Stimulated activated CD8-positive, alpha-beta memory T cell treated with anti-CD3 and anti-CD28 coated beads, Interleukin-2, amount 100 ng/mL, for 48 hours (primary cell): ENCODE measurements around the gene PIP5KL1.
A peak's percentile ranks its signal among the peaks of the same experiment; 100 is the strongest.

ENCODE experiments used
- DNase-seq, 2 donors: peaks; one replicate each; pipeline ENCODE4 v3.0.0-alpha.2; 2020; ENCODE audit warnings: low read depth in 2 of 2

PIP5KL1 gene

GRCh38 chr9:127968042-127968441 lies 37.5 kb upstream of the PIP5KL1 start:
- DNase-seq: no peak

GRCh38 chr9:127967151-127967809 lies 36.7 kb upstream of the PIP5KL1 start:
- no peak for DNase-seq

GRCh38 chr9:127966416-127967150 lies 36.0 kb upstream of the PIP5KL1 start:
- DNase-seq: no peak

- no peak for DNase-seq
Measured at GRCh38 chr9:127965953-127966352, 35.4 kb upstream of the PIP5KL1 start.

- DNase-seq: no peak
Measured at GRCh38 chr9:127963359-127964064, 32.9 kb upstream of the PIP5KL1 start.

- no peak for DNase-seq
Measured at GRCh38 chr9:127963041-127963358, 32.4 kb upstream of the PIP5KL1 start.

GRCh38 chr9:127962278-127962677 lies 31.7 kb upstream of the PIP5KL1 start:
- DNase-seq: no peak

GRCh38 chr9:127961613-127962155 lies 31.1 kb upstream of the PIP5KL1 start:
- no peak for DNase-seq

GRCh38 chr9:127961155-127961490 lies 30.5 kb upstream of the PIP5KL1 start:
- DNase-seq: no peak

GRCh38 chr9:127960410-127961154 lies 30.0 kb upstream of the PIP5KL1 start:
- DNase-seq: no peak

GRCh38 chr9:127959841-127960409 lies 29.3 kb upstream of the PIP5KL1 start:
- no peak for DNase-seq

GRCh38 chr9:127959398-127959797 lies 28.8 kb upstream of the PIP5KL1 start:
- no peak for DNase-seq

- DNase-seq: no peak
Measured at GRCh38 chr9:127958728-127959127, 28.2 kb upstream of the PIP5KL1 start.

- peak; percentile 67 to 79 for DNase-seq
Measured at GRCh38 chr9:127955294-127956015, 24.9 kb upstream of the PIP5KL1 start.

GRCh38 chr9:127954831-127955293 lies 24.3 kb upstream of the PIP5KL1 start:
- no peak for DNase-seq

GRCh38 chr9:127953768-127954505 lies 23.4 kb upstream of the PIP5KL1 start:
- DNase-seq: no peak

GRCh38 chr9:127953154-127953553 lies 22.6 kb upstream of the PIP5KL1 start:
- no peak for DNase-seq

- no peak for DNase-seq
Measured at GRCh38 chr9:127950513-127951289, 20.1 kb upstream of the PIP5KL1 start.

GRCh38 chr9:127949827-127950512 lies 19.4 kb upstream of the PIP5KL1 start:
- DNase-seq: no peak
